Astrocyte of the cerebellum (primary cell): ENCODE data around the gene SRXN1.

Experiments used
- DNase-seq: peaks from one replicate; pipeline ENCODE4 v3.0.0-alpha.2; 2011; ENCODE audit warnings: low read depth
- H3K4me3 ChIP-seq: 2 replicates; pipeline ENCODE4 v1.5.1; 2011; ENCODE audit warnings: mild to moderate bottlenecking, low read depth, low read length, moderate library complexity
- CTCF ChIP-seq: IDR thresholded peaks from 2 replicates; pipeline ENCODE4 v1.5.1; 2012; ENCODE audit warnings: low read length, low read depth, moderate library complexity, mild to moderate bottlenecking; ENCODE audit errors: missing control alignments
- in situ Hi-C: cut with HindIII; loops from 2 replicates; pipeline ENCODE4 v1.10.0; 2017; ENCODE audit warnings: low sequenced_read_pairs

SRXN1 gene

GRCh38 chr20:617934-618690 lies 34.9 kb downstream of the SRXN1 start:
- in situ Hi-C loops: no loop called here
- no peak for TF ChIP-seq CTCF
- DNase-seq: no peak
- no peak overlapping the region for H3K4me3 ChIP-seq

GRCh38 chr20:615514-615913 lies 37.5 kb downstream of the SRXN1 start:
- no peak overlapping the region for H3K4me3 ChIP-seq
- no peak for TF ChIP-seq CTCF
- no peak for DNase-seq
- in situ Hi-C loops: no loop called here

- no peak for DNase-seq
- H3K4me3 ChIP-seq: no peak overlapping the region
- no peak for TF ChIP-seq CTCF
- in situ Hi-C loops: no loop called here
Observed at GRCh38 chr20:611843-612185, 41.2 kb downstream of the SRXN1 start.

- DNase-seq: no peak
- in situ Hi-C loops: no loop called here
- H3K4me3 ChIP-seq: no peak overlapping the region
- TF ChIP-seq CTCF: no peak
Observed at GRCh38 chr20:611047-611842, 41.8 kb downstream of the SRXN1 start.

- no peak for DNase-seq
- in situ Hi-C loops: no loop called here
- TF ChIP-seq CTCF: no peak
- no peak within 1 kb of the TSS for H3K4me3 ChIP-seq
Observed at GRCh38 chr20:610130-611046, 42.6 kb downstream of the SRXN1 start, which contains the start of gene TCF15. TSS of gene TCF15 (minus strand) at chr20:610309. CDS start at chr20:610237, 72 bp downstream.

GRCh38 chr20:609371-609964 lies 43.5 kb downstream of the SRXN1 start:
- no peak for TF ChIP-seq CTCF
- in situ Hi-C loops: no loop called here
- no peak overlapping the region for H3K4me3 ChIP-seq
- no peak for DNase-seq
